HepG2 (cell line): ENCODE data around the gene CBLN3. TPM values are rescaled to one million over a fixed set of nuclear protein-coding genes. Genes with fewer than 3 reads are reported as not detected.
A peak's percentile ranks its signal among the peaks of the same experiment; 100 is the strongest.

ENCODE experiments used
- ATF2 ChIP-seq: sonication (generic); formaldehyde crosslinking; IDR thresholded peaks from 2 replicates; pipeline ENCODE4 v1.4.0; 2020; ENCODE audit warnings: missing genetic modification reagents
- CCDC6 ChIP-seq: sonication (generic); formaldehyde crosslinking; IDR thresholded peaks from 2 replicates; pipeline ENCODE4 v1.8.1; 2022; ENCODE audit warnings: mild to moderate bottlenecking, missing genetic modification reagents, moderate library complexity
- CHCHD3 ChIP-seq: sonication (generic); formaldehyde crosslinking; IDR thresholded peaks from 2 replicates; pipeline ENCODE4 v1.8.0; 2022; ENCODE audit warnings: mild to moderate bottlenecking, missing genetic modification reagents, moderate library complexity
- FOSL1 ChIP-seq: sonication (generic); formaldehyde crosslinking; IDR thresholded peaks from 2 replicates; pipeline ENCODE4 v1.9.0; 2021; ENCODE audit warnings: missing genetic modification reagents, borderline replicate concordance
- GABPA ChIP-seq, 2 experiments: IDR thresholded peaks; 2 replicates each; pipeline ENCODE4 v1.6.1; 2011 to 2016; ENCODE audit warnings: low read depth in 2 of 2, low read length in 1 of 2, missing biosample characterization in 1 of 2, missing genetic modification characterization in 1 of 2
- GATA4 ChIP-seq: sonication (generic); IDR thresholded peaks from 2 replicates; pipeline ENCODE4 v1.6.1; 2016; ENCODE audit warnings: antibody characterized with exemption, low read depth, borderline replicate concordance
- GPBP1L1 ChIP-seq: sonication (generic); formaldehyde crosslinking; IDR thresholded peaks from 2 replicates; pipeline ENCODE4 v1.5.0; 2020; ENCODE audit warnings: mild to moderate bottlenecking, missing genetic modification reagents
- GPN1 ChIP-seq: sonication (generic); formaldehyde crosslinking; IDR thresholded peaks from 2 replicates; pipeline ENCODE4 v1.5.1; 2020; ENCODE audit warnings: missing genetic modification reagents, borderline replicate concordance
- HIVEP1 ChIP-seq: sonication (generic); formaldehyde crosslinking; IDR thresholded peaks from 2 replicates; pipeline ENCODE4 v1.4.0; 2020; ENCODE audit warnings: mild to moderate bottlenecking, missing genetic modification reagents
- MBD4 ChIP-seq: IDR thresholded peaks from 2 replicates; pipeline ENCODE4 v1.6.1; 2012; ENCODE audit warnings: low read length, inconsistent platforms, borderline replicate concordance
- PHF5A ChIP-seq: IDR thresholded peaks from one replicate; pipeline ENCODE4 v1.6.1; 2018; ENCODE audit warnings: low read depth, missing genetic modification reagents; ENCODE audit not compliant: unreplicated experiment
- RBM39 ChIP-seq: fragments of 200-400 bp; formaldehyde crosslinking; IDR thresholded peaks from one replicate; pipeline ENCODE4 v1.6.1; 2018; ENCODE audit warnings: antibody characterized with exemption, mild to moderate bottlenecking, low read depth, low read length; ENCODE audit not compliant: poor library complexity, severe bottlenecking
- SMAD3 ChIP-seq: sonication (generic); formaldehyde crosslinking; IDR thresholded peaks from 2 replicates; pipeline ENCODE4 v1.4.0; 2020; ENCODE audit warnings: missing genetic modification reagents
- TBX2 ChIP-seq: sonication (generic); formaldehyde crosslinking; IDR thresholded peaks from 2 replicates; pipeline ENCODE4 v1.5.0; 2020; ENCODE audit warnings: missing genetic modification reagents, mild to moderate bottlenecking, borderline replicate concordance
- UBTF ChIP-seq: sonication (generic); formaldehyde crosslinking; IDR thresholded peaks from 2 replicates; pipeline ENCODE4 v1.4.0; 2020; ENCODE audit warnings: mild to moderate bottlenecking, missing genetic modification reagents
- ZBTB7A ChIP-seq: sonication (generic); formaldehyde crosslinking; IDR thresholded peaks from 2 replicates; pipeline ENCODE4 v1.8.0; 2022; ENCODE audit warnings: mild to moderate bottlenecking, missing genetic modification reagents
- ZC3H13 ChIP-seq: sonication (generic); formaldehyde crosslinking; IDR thresholded peaks from 2 replicates; pipeline ENCODE4 v1.8.1; 2023; ENCODE audit warnings: mild to moderate bottlenecking, missing genetic modification reagents, moderate library complexity
- ZNF180 ChIP-seq: sonication (generic); formaldehyde crosslinking; IDR thresholded peaks from 2 replicates; pipeline ENCODE4 v1.4.0; 2020; ENCODE audit warnings: low read depth, missing genetic modification reagents, borderline replicate concordance
- ZNF414 ChIP-seq: sonication (generic); formaldehyde crosslinking; IDR thresholded peaks from 2 replicates; pipeline ENCODE4 v1.5.0; 2020; ENCODE audit warnings: missing genetic modification reagents
- ZNF660 ChIP-seq: sonication (generic); formaldehyde crosslinking; IDR thresholded peaks from 2 replicates; pipeline ENCODE4 v1.5.1; 2020; ENCODE audit warnings: mild to moderate bottlenecking, low read depth, missing genetic modification reagents, borderline replicate concordance
- ZNF776 ChIP-seq: sonication (generic); formaldehyde crosslinking; IDR thresholded peaks from 2 replicates; pipeline ENCODE4 v1.4.0; 2020; ENCODE audit warnings: mild to moderate bottlenecking, missing genetic modification reagents
- ZUFSP ChIP-seq: sonication (generic); formaldehyde crosslinking; IDR thresholded peaks from 2 replicates; pipeline ENCODE4 v1.9.0; 2021; ENCODE audit warnings: missing genetic modification reagents, mild to moderate bottlenecking, borderline replicate concordance
- polyA plus RNA-seq, 8 experiments: library from polyadenylated mRNA; depleted of rRNA in 3 of 8; stranded (reverse) in 7 of 8; unstranded in 1 of 8; fragments of >200 nt; fragmentation: Illumina TruSeq in 4 of 8; extraction: Trizol in 4 of 8; gene quantifications; 2 replicates each; pipeline versions ENCODE4 v1.2.1 to v1.2.3, GENCODE V29; 2011 to 2016; ENCODE audit warnings: low read depth in 4 of 8, missing spikeins in 1 of 8, mixed read lengths in 1 of 8; ENCODE audit not compliant: insufficient read depth in 1 of 8
- total RNA-seq, 5 experiments: library from RNA; depleted of rRNA; stranded (reverse); fragments of >200 nt; fragmentation: Illumina TruSeq; extraction: Trizol; gene quantifications; 2 replicates each; pipeline ENCODE4 v1.2.3, GENCODE V29; 2016; ENCODE audit warnings: low read depth in 1 of 5

The CBLN3 gene
- total and polyA plus RNA-seq, 2 of the 13 experiments (the other 11 are each of a cell fraction or from before 2014, with no cell fraction given), result 0.66 to 0.98 TPM

- no peak; the same call in 1 of the 2 replicates for TF ChIP-seq ZC3H13
- TF ChIP-seq FOSL1 (CRISPR knock-in tag), result no peak
- no peak for TF ChIP-seq CCDC6 (CRISPR knock-in tag)
- no peak for TF ChIP-seq ZNF660 (CRISPR knock-in tag)
- peak; percentile 45; the same call in 1 of the 2 replicates for TF ChIP-seq ZNF414 (CRISPR knock-in tag)
- peak; percentile 94 for TF ChIP-seq CHCHD3 (CRISPR knock-in tag)
- no peak for TF ChIP-seq ZBTB7A
- no peak for TF ChIP-seq ZUFSP (CRISPR knock-in tag)
- TF ChIP-seq SMAD3 (CRISPR knock-in tag), result no peak
- no peak; the same call in 1 of the 2 replicates for TF ChIP-seq ATF2 (CRISPR knock-in tag)
- no peak for TF ChIP-seq MBD4
- TF ChIP-seq TBX2, result peak; percentile 91
- TF ChIP-seq GPBP1L1 (CRISPR knock-in tag), result no peak
- peak; percentile 86 for TF ChIP-seq GPN1
- peak; percentile 97 for TF ChIP-seq UBTF
- TF ChIP-seq ZNF180 (CRISPR knock-in tag), result no peak
- peak; percentile 86; the same call in 1 of the 2 replicates for TF ChIP-seq GATA4
- peak; percentile 98 for TF ChIP-seq RBM39
- no peak for TF ChIP-seq GABPA (IDR thresholded peaks at IDR 0.05; ENCODE audit: low read depth, low read length)
- no peak for TF ChIP-seq GABPA (CRISPR knock-in tag; IDR thresholded peaks at IDR 0.05; ENCODE audit: low read depth)
- peak; percentile 95 for TF ChIP-seq HIVEP1 (CRISPR knock-in tag)
- peak; percentile 87 for TF ChIP-seq ZNF776 (CRISPR knock-in tag)
- TF ChIP-seq PHF5A, result peak; percentile 65
Measured at GRCh38 chr14:24429395-24430142, at the start of gene CBLN3, which contains the start of gene KHNYN (continued).
